ENCODE data around the gene MKRN2. TPM values are rescaled to one million over a fixed set of nuclear protein-coding genes. Genes with fewer than 3 reads are reported as not detected.

The MKRN2 gene
- polyA plus RNA-seq, 3 donors = 18.2 to 30.9 (median 29.6) TPM

DNA sequence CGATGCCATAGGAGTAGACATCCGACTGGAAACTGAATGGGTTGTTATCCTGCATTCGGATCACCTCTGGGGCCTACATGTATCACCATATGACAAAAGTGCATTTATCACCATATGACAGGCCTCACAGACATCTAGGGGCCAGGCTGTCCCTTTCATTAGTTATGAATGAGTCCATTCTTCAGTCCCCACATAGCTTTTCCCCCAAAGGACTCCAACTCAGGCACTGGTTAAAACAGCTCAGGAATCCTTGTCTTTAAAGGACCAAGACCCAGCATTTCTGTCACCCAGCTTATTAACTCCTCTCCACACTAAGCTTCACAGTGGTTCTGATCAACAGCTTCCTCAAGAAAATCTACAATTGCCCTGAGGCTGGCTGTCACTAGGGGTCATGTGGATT is 28.3 kb downstream of the MKRN2 start:
- 88% methylated on average over 3 of the region's 3 CpGs for WGBS (ENCODE audit: insufficient coverage)
- no peak overlapping the region for H3K4me3 Mint-ChIP-seq
- H3K9me3 Mint-ChIP-seq = peaks cover 0 to 1% (median 0%) of the 10 kb centered on the region in 7 donors
- H3K27me3 ChIP-seq (ENCODE audit: control insufficient read depth in 2 of 2, insufficient read depth in 2 of 2, low read length in 2 of 2) = no peaks in the 10 kb centered on the region
- intact Hi-C loops (cut with micrococcal nuclease) = no loop called here
- H3K27ac ChIP-seq (ENCODE audit: low read depth in 1 of 2, low read length in 2 of 2) = peak overlapping the region in 1 of 2 donors; percentile 46
- peaks cover 4 to 7% of the 10 kb centered on the region in 2 donors for H3K4me1 ChIP-seq (ENCODE audit: control insufficient read depth in 1 of 2, insufficient read depth in 2 of 2, low read length in 2 of 2)
- H3K27ac Mint-ChIP-seq = peak overlapping the region in 1 of 7 donors; percentile 46
- no peak overlapping the region for H2AFZ ChIP-seq (ENCODE audit: insufficient read depth, low read depth, low read length, poor library complexity, severe bottlenecking)
- TF ChIP-seq, protein P1, sequence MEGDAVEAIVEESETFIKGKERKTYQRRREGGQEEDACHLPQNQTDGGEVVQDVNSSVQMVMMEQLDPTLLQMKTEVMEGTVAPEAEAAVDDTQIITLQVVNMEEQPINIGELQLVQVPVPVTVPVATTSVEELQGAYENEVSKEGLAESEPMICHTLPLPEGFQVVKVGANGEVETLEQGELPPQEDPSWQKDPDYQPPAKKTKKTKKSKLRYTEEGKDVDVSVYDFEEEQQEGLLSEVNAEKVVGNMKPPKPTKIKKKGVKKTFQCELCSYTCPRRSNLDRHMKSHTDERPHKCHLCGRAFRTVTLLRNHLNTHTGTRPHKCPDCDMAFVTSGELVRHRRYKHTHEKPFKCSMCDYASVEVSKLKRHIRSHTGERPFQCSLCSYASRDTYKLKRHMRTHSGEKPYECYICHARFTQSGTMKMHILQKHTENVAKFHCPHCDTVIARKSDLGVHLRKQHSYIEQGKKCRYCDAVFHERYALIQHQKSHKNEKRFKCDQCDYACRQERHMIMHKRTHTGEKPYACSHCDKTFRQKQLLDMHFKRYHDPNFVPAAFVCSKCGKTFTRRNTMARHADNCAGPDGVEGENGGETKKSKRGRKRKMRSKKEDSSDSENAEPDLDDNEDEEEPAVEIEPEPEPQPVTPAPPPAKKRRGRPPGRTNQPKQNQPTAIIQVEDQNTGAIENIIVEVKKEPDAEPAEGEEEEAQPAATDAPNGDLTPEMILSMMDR (IDR thresholded peaks at IDR 0.05) = no peak
- H3K4me2 ChIP-seq (replicated peaks; ENCODE audit: extremely low read depth, low read length, poor library complexity, severe bottlenecking) = no peak overlapping the region
- H3K79me2 ChIP-seq (ENCODE audit: insufficient read depth, low read length) = peaks cover 9% of the 10 kb centered on the region
- no peak overlapping the region for H3K9ac ChIP-seq (ENCODE audit: insufficient read depth, low read length, poor library complexity, severe bottlenecking)
- DNase-seq = no peak
- peaks cover 77 to 87% of the 10 kb centered on the region in 2 donors for H3K36me3 Mint-ChIP-seq
- H3K36me3 ChIP-seq (replicated peaks in 1 of 2; ENCODE audit: control insufficient read depth in 1 of 2, insufficient read depth in 2 of 2, low read length in 2 of 2) = peaks cover 89 to 93% of the 10 kb centered on the region in 2 donors
- H4K20me1 ChIP-seq (ENCODE audit: insufficient read depth, low read length) = peaks cover 83% of the 10 kb centered on the region
- no peak overlapping the region for H3K4me3 ChIP-seq (replicated peaks in 1 of 3; ENCODE audit: low read depth in 2 of 3, low read length in 3 of 3)
- H3K27me3 Mint-ChIP-seq (ENCODE audit: low read depth in 3 of 3) = no peaks in the 10 kb centered on the region
- no peaks in the 10 kb centered on the region for H3K9me3 ChIP-seq (replicated peaks in 1 of 2; ENCODE audit: control insufficient read depth in 1 of 2, insufficient read depth in 1 of 2, low read length in 2 of 2)
- H3K4me1 Mint-ChIP-seq = peaks cover 3% of the 10 kb centered on the region

DNA sequence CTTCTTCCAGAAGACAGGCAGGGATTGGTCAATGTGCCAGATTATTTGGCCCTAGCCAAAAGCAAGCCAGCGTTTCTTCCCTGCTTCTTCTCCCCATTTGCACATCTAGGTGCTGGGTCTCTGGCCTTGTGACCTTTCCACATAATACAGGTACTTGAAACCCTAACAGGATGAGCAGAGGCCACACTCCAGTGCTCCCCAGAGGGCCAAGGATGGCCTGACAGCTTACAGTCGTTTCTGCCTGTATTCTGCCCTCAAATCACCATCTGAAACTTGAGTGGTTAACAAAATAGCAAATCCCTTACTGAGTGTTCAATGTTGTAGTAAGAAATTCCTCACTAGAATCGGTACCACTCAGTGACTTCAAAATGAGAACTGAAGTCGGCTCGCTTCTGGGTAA is 29.1 kb downstream of the MKRN2 start:
- Histone ChIP-seq H3K27me3 (ENCODE audit: control insufficient read depth in 2 of 2, insufficient read depth in 2 of 2, low read length in 2 of 2) (no peaks in the 10 kb centered on the region), H3K4me1 (ENCODE audit: control insufficient read depth in 1 of 2, insufficient read depth in 2 of 2, low read length in 2 of 2) (peaks cover 12 to 15% of the 10 kb centered on the region in 2 donors), H2AFZ (ENCODE audit: insufficient read depth, low read depth, low read length, poor library complexity, severe bottlenecking) (no peak overlapping the region), H3K4me3 (replicated peaks in 1 of 3; ENCODE audit: low read depth in 2 of 3, low read length in 3 of 3) (no peak overlapping the region), H3K27ac (ENCODE audit: low read depth in 1 of 2, low read length in 2 of 2) (peak overlapping the region in 1 of 2 donors; percentile 45), H3K79me2 (ENCODE audit: insufficient read depth, low read length) (peaks cover 9% of the 10 kb centered on the region), H3K36me3 (replicated peaks in 1 of 2; ENCODE audit: control insufficient read depth in 1 of 2, insufficient read depth in 2 of 2, low read length in 2 of 2) (peaks cover 90 to 95% of the 10 kb centered on the region in 2 donors), H3K4me2 (replicated peaks; ENCODE audit: extremely low read depth, low read length, poor library complexity, severe bottlenecking) (no peak overlapping the region), H3K9ac (ENCODE audit: insufficient read depth, low read length, poor library complexity, severe bottlenecking) (no peak overlapping the region), H4K20me1 (ENCODE audit: insufficient read depth, low read length) (peaks cover 89% of the 10 kb centered on the region), H3K9me3 (replicated peaks in 1 of 2; ENCODE audit: control insufficient read depth in 1 of 2, insufficient read depth in 1 of 2, low read length in 2 of 2) (no peaks in the 10 kb centered on the region)
- TF ChIP-seq, protein P1 (IDR thresholded peaks at IDR 0.05) = no peak
- Mint-ChIP-seq H3K36me3 (peaks cover 80 to 87% of the 10 kb centered on the region in 2 donors), H3K9me3 (peaks cover 0 to 1% (median 0%) of the 10 kb centered on the region in 7 donors), H3K4me1 (peaks cover 10% of the 10 kb centered on the region), H3K4me3 (no peak overlapping the region), H3K27me3 (ENCODE audit: low read depth in 3 of 3) (no peaks in the 10 kb centered on the region), H3K27ac (peak overlapping the region in 3 of 7 donors; percentile 4 to 64 (median 37))
- intact Hi-C loops (cut with micrococcal nuclease) = no loop called here
- WGBS (ENCODE audit: insufficient coverage) = 100% methylated on average over 1 of the region's 5 CpGs
- DNase-seq = no peak
